Measurements from ENCODE around the gene DAPK1.
A peak's percentile ranks its signal among the peaks of the same experiment; 100 is the strongest.

Gene DAPK1

DNA sequence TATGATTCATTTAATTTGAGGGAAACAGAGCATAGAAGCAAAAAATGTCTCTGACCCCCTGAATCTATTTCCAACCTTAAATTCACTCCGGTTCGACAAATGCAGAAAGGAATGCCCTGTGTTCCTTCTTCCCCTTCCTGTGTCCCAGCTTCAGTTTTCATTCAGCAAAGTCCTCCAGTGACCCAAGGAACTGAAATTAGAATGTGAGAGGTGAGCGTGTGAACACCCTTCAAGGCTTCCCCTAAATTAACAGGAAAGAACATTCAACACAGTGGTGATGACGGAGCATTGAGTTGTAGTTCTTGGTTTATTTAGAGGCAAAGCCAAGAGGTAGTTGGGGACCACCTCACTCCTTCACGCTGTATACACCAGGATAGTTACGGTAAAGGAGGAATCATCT, 130.7 kb downstream of the DAPK1 start:
- TF ChIP-seq, protein P1, sequence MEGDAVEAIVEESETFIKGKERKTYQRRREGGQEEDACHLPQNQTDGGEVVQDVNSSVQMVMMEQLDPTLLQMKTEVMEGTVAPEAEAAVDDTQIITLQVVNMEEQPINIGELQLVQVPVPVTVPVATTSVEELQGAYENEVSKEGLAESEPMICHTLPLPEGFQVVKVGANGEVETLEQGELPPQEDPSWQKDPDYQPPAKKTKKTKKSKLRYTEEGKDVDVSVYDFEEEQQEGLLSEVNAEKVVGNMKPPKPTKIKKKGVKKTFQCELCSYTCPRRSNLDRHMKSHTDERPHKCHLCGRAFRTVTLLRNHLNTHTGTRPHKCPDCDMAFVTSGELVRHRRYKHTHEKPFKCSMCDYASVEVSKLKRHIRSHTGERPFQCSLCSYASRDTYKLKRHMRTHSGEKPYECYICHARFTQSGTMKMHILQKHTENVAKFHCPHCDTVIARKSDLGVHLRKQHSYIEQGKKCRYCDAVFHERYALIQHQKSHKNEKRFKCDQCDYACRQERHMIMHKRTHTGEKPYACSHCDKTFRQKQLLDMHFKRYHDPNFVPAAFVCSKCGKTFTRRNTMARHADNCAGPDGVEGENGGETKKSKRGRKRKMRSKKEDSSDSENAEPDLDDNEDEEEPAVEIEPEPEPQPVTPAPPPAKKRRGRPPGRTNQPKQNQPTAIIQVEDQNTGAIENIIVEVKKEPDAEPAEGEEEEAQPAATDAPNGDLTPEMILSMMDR (IDR thresholded peaks at IDR 0.05; ENCODE audit: low read depth, low read length), result no peak
- Histone ChIP-seq H3K27me3 (ENCODE audit: insufficient read depth, low read depth, severe bottlenecking) (no peaks in the 10 kb centered on the region), H3K27ac (no peak overlapping the region), H3K36me3 (peaks cover 11% of the 10 kb centered on the region), H3K9me3 (ENCODE audit: severe bottlenecking) (no peaks in the 10 kb centered on the region), H3K4me3 (ENCODE audit: low read depth, low read length) (no peak overlapping the region)
- DNase-seq, result no peak

DNA sequence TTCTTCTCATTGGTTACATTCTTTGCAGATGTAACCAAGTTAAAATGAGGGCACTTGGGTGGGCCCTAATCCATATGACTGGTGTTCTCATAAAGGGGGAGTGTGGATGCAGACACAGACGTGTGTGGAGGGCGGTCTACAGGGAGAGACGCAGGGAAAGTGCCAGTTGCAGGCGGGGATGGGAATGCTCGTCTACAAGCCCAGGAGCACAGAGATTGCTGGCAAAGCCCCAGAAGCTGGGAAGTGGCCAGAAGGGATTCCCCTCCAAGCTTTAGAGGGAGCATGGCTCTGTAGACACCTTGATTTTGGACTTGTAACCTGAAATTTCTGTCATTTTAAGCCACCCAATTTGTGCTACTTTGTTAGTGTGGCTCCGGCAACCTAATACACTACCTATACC, 131.4 kb downstream of the DAPK1 start:
- Histone ChIP-seq H3K36me3 (peaks cover 9% of the 10 kb centered on the region), H3K27me3 (ENCODE audit: insufficient read depth, low read depth, severe bottlenecking) (no peaks in the 10 kb centered on the region), H3K9me3 (ENCODE audit: severe bottlenecking) (no peaks in the 10 kb centered on the region), H3K27ac (no peak overlapping the region), H3K4me3 (ENCODE audit: low read depth, low read length) (no peak overlapping the region)
- DNase-seq, result no peak
- TF ChIP-seq, protein P1 (IDR thresholded peaks at IDR 0.05; ENCODE audit: low read depth, low read length), result no peak

DNA sequence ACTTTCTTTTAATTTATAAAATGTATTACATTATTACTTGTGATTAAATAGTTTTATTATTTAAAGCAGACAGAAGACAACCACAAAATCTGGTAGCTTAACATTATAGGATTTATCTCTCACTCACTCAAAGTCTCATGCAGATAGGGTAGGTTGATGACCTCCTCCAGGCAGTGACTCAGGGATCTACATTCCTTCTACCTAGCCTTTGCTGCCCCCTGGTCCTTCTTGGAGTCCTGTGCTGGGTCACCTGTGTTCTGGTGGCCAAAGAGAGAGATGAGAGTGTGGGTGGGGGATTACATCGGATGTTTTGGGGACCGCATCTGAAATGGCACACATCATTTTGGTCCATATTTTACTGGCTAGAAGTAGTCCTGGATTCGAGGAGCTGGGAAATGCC, 132.6 kb downstream of the DAPK1 start:
- DNase-seq, result peak; percentile 21
- H3K27ac ChIP-seq, result no peak overlapping the region
- peaks cover 2% of the 10 kb centered on the region; the same call in 1 of the 2 replicates for H3K36me3 ChIP-seq
- H3K27me3 ChIP-seq (ENCODE audit: insufficient read depth, low read depth, severe bottlenecking), result no peaks in the 10 kb centered on the region
- TF ChIP-seq, protein P1 (IDR thresholded peaks at IDR 0.05; ENCODE audit: low read depth, low read length), result peak; percentile 24; the same call in 1 of the 2 replicates
- H3K4me3 ChIP-seq (ENCODE audit: low read depth, low read length), result no peak overlapping the region
- no peaks in the 10 kb centered on the region for H3K9me3 ChIP-seq (ENCODE audit: severe bottlenecking)

DNA sequence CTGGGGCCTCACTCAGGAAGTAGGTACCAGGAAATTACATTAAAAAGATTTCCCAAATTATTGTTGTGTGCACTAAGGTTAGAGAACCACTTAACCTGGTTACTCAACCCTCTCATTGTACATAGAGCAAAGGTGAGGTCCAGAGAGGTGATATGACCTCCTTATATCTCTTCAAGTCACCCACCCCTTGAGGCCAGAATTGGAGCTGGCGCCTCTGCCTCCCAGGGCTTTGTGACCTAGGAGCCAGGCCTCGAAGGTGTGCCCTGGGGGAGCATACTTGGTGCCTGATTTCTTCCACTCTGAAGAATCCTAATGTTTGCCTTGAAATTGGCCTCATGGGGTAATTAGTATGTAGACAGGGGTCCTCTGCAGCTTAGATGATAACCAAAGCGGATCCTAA, 133.2 kb downstream of the DAPK1 start:
- no peak for DNase-seq
- H3K36me3 ChIP-seq, result peaks cover 2% of the 10 kb centered on the region; the same call in 1 of the 2 replicates
- H3K9me3 ChIP-seq (ENCODE audit: severe bottlenecking), result no peaks in the 10 kb centered on the region
- no peak overlapping the region for H3K27ac ChIP-seq
- no peaks in the 10 kb centered on the region for H3K27me3 ChIP-seq (ENCODE audit: insufficient read depth, low read depth, severe bottlenecking)
- H3K4me3 ChIP-seq (ENCODE audit: low read depth, low read length), result no peak overlapping the region
- TF ChIP-seq, protein P1 (IDR thresholded peaks at IDR 0.05; ENCODE audit: low read depth, low read length), result no peak

DNA sequence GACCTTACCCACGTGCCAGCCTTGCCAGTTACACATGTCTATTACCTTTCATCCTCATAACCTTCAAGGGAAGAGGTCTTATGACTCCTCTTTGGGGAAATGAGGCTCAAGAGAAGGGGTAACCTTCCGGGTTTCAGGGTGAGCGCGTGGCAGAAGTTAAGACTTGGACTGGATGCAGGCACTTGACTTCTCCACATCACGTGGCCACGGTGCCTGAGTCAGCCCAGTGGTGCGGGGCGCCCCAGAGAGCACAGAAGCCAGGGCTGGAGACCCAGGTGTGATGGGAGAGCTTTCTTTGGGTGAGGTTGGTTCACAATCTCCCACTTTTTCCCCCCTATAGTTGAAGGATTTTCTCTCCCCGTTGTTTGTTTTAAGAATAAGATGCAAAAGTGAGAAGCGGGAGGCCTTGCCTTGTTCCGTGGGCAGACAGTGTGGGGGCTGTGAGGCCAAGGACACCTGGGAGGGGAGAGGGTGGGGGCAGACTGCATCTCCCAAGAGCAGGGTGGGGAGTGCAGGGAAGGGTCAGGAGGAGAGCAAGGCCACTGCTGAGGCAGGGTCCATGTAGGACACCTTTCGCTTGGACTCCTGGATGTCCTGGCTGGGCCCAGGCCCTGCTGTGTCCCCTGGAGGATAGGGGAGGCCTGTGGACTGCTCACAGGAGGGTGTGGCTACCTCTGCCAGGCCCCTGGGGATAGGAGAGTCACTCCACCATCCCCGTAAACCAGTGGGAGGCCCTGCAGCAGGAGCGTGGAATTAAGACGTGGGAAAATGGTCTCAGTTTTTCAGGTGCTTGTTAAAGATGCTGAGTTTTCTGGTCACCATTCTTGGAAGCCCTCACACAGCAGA, 138.2 kb downstream of the DAPK1 start:
- Histone ChIP-seq H3K9me3 (ENCODE audit: severe bottlenecking) (no peaks in the 10 kb centered on the region), H3K27ac (no peak overlapping the region), H3K4me3 (ENCODE audit: low read depth, low read length) (no peak overlapping the region), H3K27me3 (ENCODE audit: insufficient read depth, low read depth, severe bottlenecking) (no peaks in the 10 kb centered on the region), H3K36me3 (peaks cover 14% of the 10 kb centered on the region)
- no peak for DNase-seq
- TF ChIP-seq, protein P1 (IDR thresholded peaks at IDR 0.05; ENCODE audit: low read depth, low read length), result no peak
